SK-N-SH (cell line): ENCODE results near the gene GATAD2B.

Source experiments
- EP300 ChIP-seq, 2 experiments: IDR thresholded peaks; 2 replicates each; pipeline versions ENCODE4 v1.4.0 to v1.6.1; 2012; ENCODE audit warnings: borderline replicate concordance in 1 of 2, low read depth in 1 of 2, low read length in 1 of 2
- NFIC ChIP-seq: IDR thresholded peaks from 2 replicates; pipeline ENCODE4 v1.4.0; 2012; ENCODE audit warnings: borderline replicate concordance
- POLR2AphosphoS5 ChIP-seq: IDR thresholded peaks from 2 replicates; pipeline ENCODE4 v1.6.1; 2012; ENCODE audit warnings: low read depth, low read length
- RAD21 ChIP-seq: IDR thresholded peaks from 2 replicates; pipeline ENCODE4 v1.6.1; 2012; ENCODE audit warnings: mild to moderate bottlenecking, low read length
- RCOR1 ChIP-seq: fragments of 150-350 bp; IDR thresholded peaks from 2 replicates; pipeline ENCODE4 v1.6.1; 2017; ENCODE audit warnings: antibody characterized with exemption, low read length
- TEAD4 ChIP-seq: IDR thresholded peaks from 2 replicates; pipeline ENCODE4 v1.4.0; 2012; ENCODE audit warnings: mild to moderate bottlenecking, borderline replicate concordance; ENCODE audit not compliant: insufficient read depth
- TF ChIP-seq, protein P1 (sequence below): fragments of 200-600 bp; sonication (generic); IDR thresholded peaks from 2 replicates; pipeline ENCODE4 v1.6.1; 2017; ENCODE audit warnings: antibody characterized with exemption, mild to moderate bottlenecking, moderate library complexity
- TF ChIP-seq, protein P2 (sequence below): fragments of 150-350 bp; IDR thresholded peaks from 2 replicates; pipeline ENCODE4 v1.6.1; 2016; ENCODE audit warnings: mild to moderate bottlenecking, low read depth, low read length
- TF ChIP-seq, protein P3 (sequence below): IDR thresholded peaks from 2 replicates; pipeline ENCODE4; 2012

DNA sequence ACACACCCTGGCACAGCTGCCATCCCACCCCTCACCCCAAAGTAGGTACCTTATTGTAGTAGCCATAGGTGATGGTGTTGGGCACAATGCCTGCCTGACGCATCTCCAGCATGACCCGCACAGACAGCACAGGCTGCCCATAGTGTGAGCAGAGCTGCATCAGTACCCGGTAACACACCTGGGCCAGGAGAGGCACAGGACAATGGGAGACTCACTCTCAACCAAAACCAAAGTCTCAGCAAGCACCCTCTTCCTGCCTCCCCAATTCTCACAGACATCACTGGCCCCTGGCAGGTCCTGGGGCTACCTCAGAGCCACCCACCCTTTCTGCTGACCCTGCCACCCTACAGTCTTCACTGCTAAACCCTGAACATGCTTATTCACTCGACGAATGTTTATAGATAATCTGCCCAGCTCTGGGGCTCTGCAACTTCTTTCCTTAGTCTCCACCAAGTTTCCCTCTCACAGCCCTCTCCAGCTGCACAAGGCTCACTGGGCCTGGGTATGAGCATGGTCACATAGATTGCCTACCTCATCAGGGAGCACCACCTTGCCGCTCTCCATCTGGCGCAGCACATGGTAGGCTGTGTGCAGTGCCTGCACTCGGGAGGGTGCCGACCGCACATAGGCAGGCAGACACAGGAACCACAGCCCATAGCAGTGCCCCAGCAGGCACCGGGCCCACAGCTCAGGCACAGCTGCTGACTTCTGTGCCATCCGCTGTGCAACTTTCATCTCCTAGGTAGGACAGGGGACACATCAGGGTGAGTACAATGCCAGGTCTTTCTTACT is 13.4 kb upstream of the GATAD2B start:
- TF ChIP-seq, protein P1, sequence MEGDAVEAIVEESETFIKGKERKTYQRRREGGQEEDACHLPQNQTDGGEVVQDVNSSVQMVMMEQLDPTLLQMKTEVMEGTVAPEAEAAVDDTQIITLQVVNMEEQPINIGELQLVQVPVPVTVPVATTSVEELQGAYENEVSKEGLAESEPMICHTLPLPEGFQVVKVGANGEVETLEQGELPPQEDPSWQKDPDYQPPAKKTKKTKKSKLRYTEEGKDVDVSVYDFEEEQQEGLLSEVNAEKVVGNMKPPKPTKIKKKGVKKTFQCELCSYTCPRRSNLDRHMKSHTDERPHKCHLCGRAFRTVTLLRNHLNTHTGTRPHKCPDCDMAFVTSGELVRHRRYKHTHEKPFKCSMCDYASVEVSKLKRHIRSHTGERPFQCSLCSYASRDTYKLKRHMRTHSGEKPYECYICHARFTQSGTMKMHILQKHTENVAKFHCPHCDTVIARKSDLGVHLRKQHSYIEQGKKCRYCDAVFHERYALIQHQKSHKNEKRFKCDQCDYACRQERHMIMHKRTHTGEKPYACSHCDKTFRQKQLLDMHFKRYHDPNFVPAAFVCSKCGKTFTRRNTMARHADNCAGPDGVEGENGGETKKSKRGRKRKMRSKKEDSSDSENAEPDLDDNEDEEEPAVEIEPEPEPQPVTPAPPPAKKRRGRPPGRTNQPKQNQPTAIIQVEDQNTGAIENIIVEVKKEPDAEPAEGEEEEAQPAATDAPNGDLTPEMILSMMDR = no peak
- TF ChIP-seq, protein P2, sequence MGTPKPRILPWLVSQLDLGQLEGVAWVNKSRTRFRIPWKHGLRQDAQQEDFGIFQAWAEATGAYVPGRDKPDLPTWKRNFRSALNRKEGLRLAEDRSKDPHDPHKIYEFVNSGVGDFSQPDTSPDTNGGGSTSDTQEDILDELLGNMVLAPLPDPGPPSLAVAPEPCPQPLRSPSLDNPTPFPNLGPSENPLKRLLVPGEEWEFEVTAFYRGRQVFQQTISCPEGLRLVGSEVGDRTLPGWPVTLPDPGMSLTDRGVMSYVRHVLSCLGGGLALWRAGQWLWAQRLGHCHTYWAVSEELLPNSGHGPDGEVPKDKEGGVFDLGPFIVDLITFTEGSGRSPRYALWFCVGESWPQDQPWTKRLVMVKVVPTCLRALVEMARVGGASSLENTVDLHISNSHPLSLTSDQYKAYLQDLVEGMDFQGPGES = no peak
- TF ChIP-seq POLR2AphosphoS5 (no peak), EP300 (IDR thresholded peaks at IDR 0.05; ENCODE audit: borderline replicate concordance in 1 of 2, low read depth in 1 of 2, low read length in 1 of 2) (no peak), TEAD4 (no peak), RAD21 (no peak), RCOR1 (no peak), NFIC (no peak)
- TF ChIP-seq, protein P3, sequence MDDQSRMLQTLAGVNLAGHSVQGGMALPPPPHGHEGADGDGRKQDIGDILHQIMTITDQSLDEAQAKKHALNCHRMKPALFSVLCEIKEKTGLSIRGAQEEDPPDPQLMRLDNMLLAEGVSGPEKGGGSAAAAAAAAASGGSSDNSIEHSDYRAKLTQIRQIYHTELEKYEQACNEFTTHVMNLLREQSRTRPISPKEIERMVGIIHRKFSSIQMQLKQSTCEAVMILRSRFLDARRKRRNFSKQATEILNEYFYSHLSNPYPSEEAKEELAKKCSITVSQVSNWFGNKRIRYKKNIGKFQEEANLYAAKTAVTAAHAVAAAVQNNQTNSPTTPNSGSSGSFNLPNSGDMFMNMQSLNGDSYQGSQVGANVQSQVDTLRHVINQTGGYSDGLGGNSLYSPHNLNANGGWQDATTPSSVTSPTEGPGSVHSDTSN = no peak
